Measurements from ENCODE around the gene PDK2.
A peak's percentile ranks its signal among the peaks of the same experiment; 100 is the strongest.

Gene PDK2

DNA sequence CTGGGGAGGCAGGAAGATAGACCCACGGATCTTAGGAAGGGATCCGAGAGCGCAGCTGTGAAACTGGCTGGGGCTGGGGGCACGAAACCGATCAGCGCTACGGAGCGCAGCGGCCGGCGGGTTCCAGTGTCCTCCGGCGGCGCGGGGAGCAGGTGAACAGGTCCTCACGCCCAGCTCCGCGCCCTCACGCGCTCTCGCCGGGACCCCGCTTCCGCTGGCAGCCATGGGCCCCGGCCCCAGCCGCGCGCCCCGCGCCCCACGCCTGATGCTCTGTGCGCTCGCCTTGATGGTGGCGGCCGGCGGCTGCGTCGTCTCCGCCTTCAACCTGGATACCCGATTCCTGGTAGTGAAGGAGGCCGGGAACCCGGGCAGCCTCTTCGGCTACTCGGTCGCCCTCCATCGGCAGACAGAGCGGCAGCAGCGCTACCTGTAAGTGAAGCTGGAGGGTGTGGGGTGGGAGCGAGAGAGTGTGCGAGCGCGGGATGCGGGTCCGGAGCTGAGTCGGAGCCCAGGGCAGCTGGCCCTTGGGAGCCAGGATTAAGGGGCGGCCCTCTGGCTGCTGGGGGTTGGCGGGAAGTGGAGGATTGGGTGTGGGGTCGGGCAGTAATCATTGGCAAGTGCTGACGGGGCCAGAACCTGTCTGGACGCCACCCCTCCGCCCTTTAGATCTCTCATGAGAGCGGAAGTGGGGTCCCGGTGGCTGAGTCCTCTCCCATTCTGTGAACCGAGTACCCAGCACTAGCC, 38.8 kb upstream of the PDK2 start (continued):
- TF ChIP-seq, protein P1, sequence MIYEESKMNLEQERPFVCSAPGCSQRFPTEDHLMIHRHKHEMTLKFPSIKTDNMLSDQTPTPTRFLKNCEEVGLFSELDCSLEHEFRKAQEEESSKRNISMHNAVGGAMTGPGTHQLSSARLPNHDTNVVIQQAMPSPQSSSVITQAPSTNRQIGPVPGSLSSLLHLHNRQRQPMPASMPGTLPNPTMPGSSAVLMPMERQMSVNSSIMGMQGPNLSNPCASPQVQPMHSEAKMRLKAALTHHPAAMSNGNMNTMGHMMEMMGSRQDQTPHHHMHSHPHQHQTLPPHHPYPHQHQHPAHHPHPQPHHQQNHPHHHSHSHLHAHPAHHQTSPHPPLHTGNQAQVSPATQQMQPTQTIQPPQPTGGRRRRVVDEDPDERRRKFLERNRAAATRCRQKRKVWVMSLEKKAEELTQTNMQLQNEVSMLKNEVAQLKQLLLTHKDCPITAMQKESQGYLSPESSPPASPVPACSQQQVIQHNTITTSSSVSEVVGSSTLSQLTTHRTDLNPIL (CRISPR knock-in tag; IDR thresholded peaks at IDR 0.05; ENCODE audit: low read depth) = no peak
- TF ChIP-seq ZFP30 (CRISPR knock-in tag; IDR thresholded peaks at IDR 0.05) (no peak), ARNTL (CRISPR knock-in tag; IDR thresholded peaks at IDR 0.05; ENCODE audit: borderline replicate concordance, low read depth) (no peak), TOX (CRISPR knock-in tag; IDR thresholded peaks at IDR 0.05; ENCODE audit: borderline replicate concordance) (no peak)

DNA sequence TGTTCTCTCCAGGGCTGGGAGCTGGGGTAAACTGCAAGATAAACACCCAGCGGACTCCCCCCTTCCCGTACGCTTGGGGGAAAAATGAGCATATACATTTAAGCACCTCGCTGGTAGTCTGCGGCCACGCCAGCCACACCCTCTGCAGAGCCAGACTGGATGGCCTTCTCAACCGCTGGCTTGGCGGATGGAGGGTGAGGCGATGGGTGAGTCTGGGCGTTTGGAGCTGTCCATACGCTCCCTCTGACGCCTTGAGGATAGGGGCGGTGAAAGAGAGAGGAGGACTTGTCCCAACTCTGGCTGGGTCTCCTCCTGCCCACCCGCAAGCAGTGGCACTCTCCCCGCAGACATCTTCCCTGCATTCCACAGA, 38.2 kb upstream of the PDK2 start:
- TF ChIP-seq, protein P2, sequence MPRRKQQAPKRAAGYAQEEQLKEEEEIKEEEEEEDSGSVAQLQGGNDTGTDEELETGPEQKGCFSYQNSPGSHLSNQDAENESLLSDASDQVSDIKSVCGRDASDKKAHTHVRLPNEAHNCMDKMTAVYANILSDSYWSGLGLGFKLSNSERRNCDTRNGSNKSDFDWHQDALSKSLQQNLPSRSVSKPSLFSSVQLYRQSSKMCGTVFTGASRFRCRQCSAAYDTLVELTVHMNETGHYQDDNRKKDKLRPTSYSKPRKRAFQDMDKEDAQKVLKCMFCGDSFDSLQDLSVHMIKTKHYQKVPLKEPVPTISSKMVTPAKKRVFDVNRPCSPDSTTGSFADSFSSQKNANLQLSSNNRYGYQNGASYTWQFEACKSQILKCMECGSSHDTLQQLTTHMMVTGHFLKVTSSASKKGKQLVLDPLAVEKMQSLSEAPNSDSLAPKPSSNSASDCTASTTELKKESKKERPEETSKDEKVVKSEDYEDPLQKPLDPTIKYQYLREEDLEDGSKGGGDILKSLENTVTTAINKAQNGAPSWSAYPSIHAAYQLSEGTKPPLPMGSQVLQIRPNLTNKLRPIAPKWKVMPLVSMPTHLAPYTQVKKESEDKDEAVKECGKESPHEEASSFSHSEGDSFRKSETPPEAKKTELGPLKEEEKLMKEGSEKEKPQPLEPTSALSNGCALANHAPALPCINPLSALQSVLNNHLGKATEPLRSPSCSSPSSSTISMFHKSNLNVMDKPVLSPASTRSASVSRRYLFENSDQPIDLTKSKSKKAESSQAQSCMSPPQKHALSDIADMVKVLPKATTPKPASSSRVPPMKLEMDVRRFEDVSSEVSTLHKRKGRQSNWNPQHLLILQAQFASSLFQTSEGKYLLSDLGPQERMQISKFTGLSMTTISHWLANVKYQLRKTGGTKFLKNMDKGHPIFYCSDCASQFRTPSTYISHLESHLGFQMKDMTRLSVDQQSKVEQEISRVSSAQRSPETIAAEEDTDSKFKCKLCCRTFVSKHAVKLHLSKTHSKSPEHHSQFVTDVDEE (CRISPR knock-in tag; IDR thresholded peaks at IDR 0.05) = no peak
- TF ChIP-seq, protein P3, sequence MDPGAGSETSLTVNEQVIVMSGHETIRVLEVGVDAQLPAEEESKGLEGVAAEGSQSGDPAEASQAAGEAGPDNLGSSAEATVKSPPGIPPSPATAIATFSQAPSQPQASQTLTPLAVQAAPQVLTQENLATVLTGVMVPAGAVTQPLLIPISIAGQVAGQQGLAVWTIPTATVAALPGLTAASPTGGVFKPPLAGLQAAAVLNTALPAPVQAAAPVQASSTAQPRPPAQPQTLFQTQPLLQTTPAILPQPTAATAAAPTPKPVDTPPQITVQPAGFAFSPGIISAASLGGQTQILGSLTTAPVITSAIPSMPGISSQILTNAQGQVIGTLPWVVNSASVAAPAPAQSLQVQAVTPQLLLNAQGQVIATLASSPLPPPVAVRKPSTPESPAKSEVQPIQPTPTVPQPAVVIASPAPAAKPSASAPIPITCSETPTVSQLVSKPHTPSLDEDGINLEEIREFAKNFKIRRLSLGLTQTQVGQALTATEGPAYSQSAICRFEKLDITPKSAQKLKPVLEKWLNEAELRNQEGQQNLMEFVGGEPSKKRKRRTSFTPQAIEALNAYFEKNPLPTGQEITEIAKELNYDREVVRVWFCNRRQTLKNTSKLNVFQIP (CRISPR knock-in tag; IDR thresholded peaks at IDR 0.05; ENCODE audit: borderline replicate concordance, low read depth) = no peak
- no peak for TF ChIP-seq ZNF70 (CRISPR knock-in tag; IDR thresholded peaks at IDR 0.05)
- no peak for TF ChIP-seq PPARA (CRISPR knock-in tag; IDR thresholded peaks at IDR 0.05; ENCODE audit: borderline replicate concordance)
- no peak for TF ChIP-seq GLIS3 (CRISPR knock-in tag; IDR thresholded peaks at IDR 0.05)
- TF ChIP-seq TOX (CRISPR knock-in tag; IDR thresholded peaks at IDR 0.05; ENCODE audit: borderline replicate concordance) = no peak
- TF ChIP-seq ISL1 (CRISPR knock-in tag; IDR thresholded peaks at IDR 0.05) = no peak
- TF ChIP-seq, protein P4, sequence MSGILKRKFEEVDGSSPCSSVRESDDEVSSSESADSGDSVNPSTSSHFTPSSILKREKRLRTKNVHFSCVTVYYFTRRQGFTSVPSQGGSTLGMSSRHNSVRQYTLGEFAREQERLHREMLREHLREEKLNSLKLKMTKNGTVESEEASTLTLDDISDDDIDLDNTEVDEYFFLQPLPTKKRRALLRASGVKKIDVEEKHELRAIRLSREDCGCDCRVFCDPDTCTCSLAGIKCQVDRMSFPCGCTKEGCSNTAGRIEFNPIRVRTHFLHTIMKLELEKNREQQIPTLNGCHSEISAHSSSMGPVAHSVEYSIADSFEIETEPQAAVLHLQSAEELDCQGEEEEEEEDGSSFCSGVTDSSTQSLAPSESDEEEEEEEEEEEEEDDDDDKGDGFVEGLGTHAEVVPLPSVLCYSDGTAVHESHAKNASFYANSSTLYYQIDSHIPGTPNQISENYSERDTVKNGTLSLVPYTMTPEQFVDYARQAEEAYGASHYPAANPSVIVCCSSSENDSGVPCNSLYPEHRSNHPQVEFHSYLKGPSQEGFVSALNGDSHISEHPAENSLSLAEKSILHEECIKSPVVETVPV (CRISPR knock-in tag; IDR thresholded peaks at IDR 0.05) = no peak
- no peak for TF ChIP-seq ZNF8 (CRISPR knock-in tag; IDR thresholded peaks at IDR 0.05)
- peak; percentile 6 for ATAC-seq

DNA sequence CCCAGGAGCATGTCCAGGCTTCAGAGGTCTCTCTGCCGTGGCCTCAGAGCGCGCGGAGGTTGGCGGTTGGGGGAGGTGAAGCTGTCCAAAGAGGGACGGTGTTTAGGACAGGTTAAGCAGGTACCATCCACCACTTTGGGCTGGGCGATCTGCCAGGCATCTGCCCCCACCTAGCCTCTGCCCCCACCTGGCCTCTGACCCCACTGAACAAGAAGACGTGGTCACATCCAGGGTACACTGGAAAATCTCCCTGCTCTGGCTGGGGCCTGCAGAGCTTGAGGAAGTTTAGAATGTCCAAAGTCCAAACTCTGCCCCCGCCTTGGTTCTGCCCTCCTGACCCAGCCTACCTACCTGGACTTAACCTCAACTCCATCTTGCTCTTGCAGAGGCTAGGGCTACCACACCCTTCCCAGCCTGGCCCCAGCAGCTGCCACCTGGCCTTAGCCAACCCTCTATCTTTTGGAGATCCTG, 37.6 kb upstream of the PDK2 start:
- ATAC-seq = no peak
- TF ChIP-seq TCF4 (CRISPR knock-in tag; IDR thresholded peaks at IDR 0.05; ENCODE audit: borderline replicate concordance) (no peak), TOX (CRISPR knock-in tag; IDR thresholded peaks at IDR 0.05; ENCODE audit: borderline replicate concordance) (no peak), OSR1 (CRISPR knock-in tag; IDR thresholded peaks at IDR 0.05) (no peak)
- TF ChIP-seq, protein P3 (CRISPR knock-in tag; IDR thresholded peaks at IDR 0.05; ENCODE audit: borderline replicate concordance, low read depth) = no peak

DNA sequence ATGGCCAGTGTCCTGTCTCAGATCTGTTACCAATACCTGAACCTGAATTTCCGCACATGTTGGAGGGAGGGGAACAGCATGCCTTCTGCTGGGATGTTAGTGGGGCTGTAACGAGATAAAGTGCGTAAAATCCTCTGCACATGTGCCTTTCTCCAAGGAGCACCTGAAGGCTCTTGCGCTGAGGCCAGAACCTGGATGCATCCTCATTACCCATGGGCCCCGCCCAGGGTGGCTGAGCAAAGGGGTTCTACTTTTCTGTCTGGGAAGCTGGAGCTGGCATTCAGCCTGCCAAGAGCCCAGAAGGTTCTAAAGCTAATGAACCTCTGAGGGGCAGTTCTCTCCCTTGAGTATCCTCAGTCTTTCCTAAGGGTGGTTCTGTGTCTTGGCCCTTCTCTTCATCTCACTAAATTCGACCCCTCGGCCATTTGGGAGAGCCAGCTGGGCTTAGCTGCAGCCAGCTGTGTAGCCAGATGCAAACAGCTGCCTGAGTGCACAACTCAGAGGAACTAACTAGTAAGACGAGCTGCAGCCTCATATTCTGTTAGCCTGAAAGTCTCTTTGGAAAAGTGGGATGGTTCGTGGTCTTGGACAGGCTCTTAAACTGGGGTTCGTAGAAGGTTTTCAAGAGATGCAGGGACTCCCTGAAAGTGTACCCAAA, 36.7 kb upstream of the PDK2 start:
- no peak for ATAC-seq
- TF ChIP-seq ZC3H10 (CRISPR knock-in tag; IDR thresholded peaks at IDR 0.05) (no peak), GLIS3 (CRISPR knock-in tag; IDR thresholded peaks at IDR 0.05) (no peak), ZFP30 (CRISPR knock-in tag; IDR thresholded peaks at IDR 0.05) (no peak), TCF4 (CRISPR knock-in tag; IDR thresholded peaks at IDR 0.05; ENCODE audit: borderline replicate concordance) (no peak), ESRRG (CRISPR knock-in tag; IDR thresholded peaks at IDR 0.05) (no peak), ZNF70 (CRISPR knock-in tag; IDR thresholded peaks at IDR 0.05) (no peak), ISL1 (CRISPR knock-in tag; IDR thresholded peaks at IDR 0.05) (no peak), ZFP3 (CRISPR knock-in tag; IDR thresholded peaks at IDR 0.05) (no peak), ZNF565 (CRISPR knock-in tag; conservative IDR thresholded peaks at IDR 0.05; ENCODE audit: low read depth) (no peak), OSR1 (CRISPR knock-in tag; IDR thresholded peaks at IDR 0.05) (no peak), TOX (CRISPR knock-in tag; IDR thresholded peaks at IDR 0.05; ENCODE audit: borderline replicate concordance) (no peak), PPARA (CRISPR knock-in tag; IDR thresholded peaks at IDR 0.05; ENCODE audit: borderline replicate concordance) (no peak), ARNTL (CRISPR knock-in tag; IDR thresholded peaks at IDR 0.05; ENCODE audit: borderline replicate concordance, low read depth) (no peak)
- TF ChIP-seq, protein P3 (CRISPR knock-in tag; IDR thresholded peaks at IDR 0.05; ENCODE audit: borderline replicate concordance, low read depth) = no peak
- TF ChIP-seq, protein P1 (CRISPR knock-in tag; IDR thresholded peaks at IDR 0.05; ENCODE audit: low read depth) = no peak
- TF ChIP-seq, protein P4 (CRISPR knock-in tag; IDR thresholded peaks at IDR 0.05) = no peak

All from SK-N-SH treated with all-trans-retinoic acid at 6 μM for 48 hours (cell line).